Activated naive CD4-positive, alpha-beta T cell treated with anti-CD3 and anti-CD28 coated beads, Interleukin-2, amount 50 U/mL, for 24 hours (primary cell): ENCODE measurements around the gene NFIX.
A peak's percentile ranks its signal among the peaks of the same experiment; 100 is the strongest.

ENCODE experiments used
- H3K27ac Mint-ChIP-seq: one replicate; pipeline ENCODE4 v1.8.0; 2021; ENCODE audit warnings: mild to moderate bottlenecking, mixed read lengths
- H3K27me3 Mint-ChIP-seq: one replicate; pipeline ENCODE4 v1.8.0; 2021; ENCODE audit warnings: mixed read lengths
- H3K36me3 Mint-ChIP-seq: one replicate; pipeline ENCODE4 v1.8.0; 2021; ENCODE audit warnings: mixed read lengths
- H3K4me1 Mint-ChIP-seq: one replicate; pipeline ENCODE4 v1.8.0; 2021; ENCODE audit warnings: mixed read lengths
- H3K4me3 Mint-ChIP-seq: one replicate; pipeline ENCODE4 v1.8.0; 2021; ENCODE audit warnings: mild to moderate bottlenecking, mixed read lengths
- H3K9me3 Mint-ChIP-seq: one replicate; pipeline ENCODE4 v1.8.0; 2021; ENCODE audit warnings: mixed read lengths

The NFIX gene

GRCh38 chr19:13017306-13018034, 22.2 kb downstream of the NFIX start:
- no peak overlapping the region for H3K4me3 Mint-ChIP-seq
- peaks cover 25% of the 10 kb centered on the region for H3K27me3 Mint-ChIP-seq
- H3K36me3 Mint-ChIP-seq = peaks cover 1% of the 10 kb centered on the region
- H3K9me3 Mint-ChIP-seq = no peaks in the 10 kb centered on the region
- no peak overlapping the region for H3K27ac Mint-ChIP-seq
- H3K4me1 Mint-ChIP-seq = peaks cover 28% of the 10 kb centered on the region

GRCh38 chr19:13018035-13018914, 23.0 kb downstream of the NFIX start:
- peaks cover 29% of the 10 kb centered on the region for H3K4me1 Mint-ChIP-seq
- peaks cover 1% of the 10 kb centered on the region for H3K36me3 Mint-ChIP-seq
- H3K27me3 Mint-ChIP-seq = peaks cover 21% of the 10 kb centered on the region
- H3K4me3 Mint-ChIP-seq = no peak overlapping the region
- H3K9me3 Mint-ChIP-seq = no peaks in the 10 kb centered on the region
- no peak overlapping the region for H3K27ac Mint-ChIP-seq

- Mint-ChIP-seq H3K27me3 (peaks cover 21% of the 10 kb centered on the region), H3K4me3 (no peak overlapping the region), H3K36me3 (peaks cover 1% of the 10 kb centered on the region), H3K27ac (peak overlapping the region; percentile 56), H3K9me3 (no peaks in the 10 kb centered on the region), H3K4me1 (peaks cover 29% of the 10 kb centered on the region)
Observed at GRCh38 chr19:13019332-13019731, 24.1 kb downstream of the NFIX start.

GRCh38 chr19:13020002-13020414, 24.7 kb downstream of the NFIX start:
- H3K4me3 Mint-ChIP-seq = no peak overlapping the region
- H3K27ac Mint-ChIP-seq = peak overlapping the region; percentile 37
- H3K9me3 Mint-ChIP-seq = no peaks in the 10 kb centered on the region
- H3K27me3 Mint-ChIP-seq = peaks cover 18% of the 10 kb centered on the region
- H3K4me1 Mint-ChIP-seq = peaks cover 28% of the 10 kb centered on the region
- H3K36me3 Mint-ChIP-seq = peaks cover 5% of the 10 kb centered on the region

GRCh38 chr19:13022111-13022858, 27.0 kb downstream of the NFIX start:
- Mint-ChIP-seq H3K9me3 (no peaks in the 10 kb centered on the region), H3K4me3 (peak overlapping the region; percentile 74), H3K27me3 (peaks cover 17% of the 10 kb centered on the region), H3K4me1 (peaks cover 31% of the 10 kb centered on the region), H3K27ac (no peak overlapping the region), H3K36me3 (peaks cover 13% of the 10 kb centered on the region)

GRCh38 chr19:13022859-13023636, 27.8 kb downstream of the NFIX start:
- H3K27me3 Mint-ChIP-seq = peaks cover 17% of the 10 kb centered on the region
- H3K9me3 Mint-ChIP-seq = no peaks in the 10 kb centered on the region
- H3K36me3 Mint-ChIP-seq = peaks cover 13% of the 10 kb centered on the region
- peak overlapping the region; percentile 62 for H3K4me3 Mint-ChIP-seq
- peaks cover 31% of the 10 kb centered on the region for H3K4me1 Mint-ChIP-seq
- no peak overlapping the region for H3K27ac Mint-ChIP-seq

GRCh38 chr19:13023656-13024055, 28.4 kb downstream of the NFIX start:
- H3K27ac Mint-ChIP-seq = no peak overlapping the region
- no peaks in the 10 kb centered on the region for H3K9me3 Mint-ChIP-seq
- peaks cover 17% of the 10 kb centered on the region for H3K27me3 Mint-ChIP-seq
- peak overlapping the region; percentile 54 for H3K4me3 Mint-ChIP-seq
- H3K36me3 Mint-ChIP-seq = peaks cover 13% of the 10 kb centered on the region
- H3K4me1 Mint-ChIP-seq = peaks cover 31% of the 10 kb centered on the region

- H3K27ac Mint-ChIP-seq = peak overlapping the region; percentile 75
- H3K9me3 Mint-ChIP-seq = no peaks in the 10 kb centered on the region
- H3K4me1 Mint-ChIP-seq = peaks cover 31% of the 10 kb centered on the region
- peaks cover 13% of the 10 kb centered on the region for H3K36me3 Mint-ChIP-seq
- H3K4me3 Mint-ChIP-seq = peak overlapping the region; percentile 8
- H3K27me3 Mint-ChIP-seq = peaks cover 17% of the 10 kb centered on the region
Observed at GRCh38 chr19:13024126-13024950, 29.1 kb downstream of the NFIX start.

- H3K27me3 Mint-ChIP-seq = peaks cover 17% of the 10 kb centered on the region
- no peak overlapping the region for H3K4me3 Mint-ChIP-seq
Observed at GRCh38 chr19:13024951-13025697, 29.8 kb downstream of the NFIX start.

GRCh38 chr19:13025819-13026456, 30.7 kb downstream of the NFIX start:
- H3K9me3 Mint-ChIP-seq = no peaks in the 10 kb centered on the region
- peaks cover 13% of the 10 kb centered on the region for H3K36me3 Mint-ChIP-seq
- no peak overlapping the region for H3K27ac Mint-ChIP-seq
- H3K27me3 Mint-ChIP-seq = peaks cover 17% of the 10 kb centered on the region
- peaks cover 31% of the 10 kb centered on the region for H3K4me1 Mint-ChIP-seq
- H3K4me3 Mint-ChIP-seq = no peak overlapping the region

More at GRCh38 chr19:13024951-13025697, 29.8 kb downstream of the NFIX start:
- H3K9me3 Mint-ChIP-seq = no peaks in the 10 kb centered on the region
- peaks cover 13% of the 10 kb centered on the region for H3K36me3 Mint-ChIP-seq
- H3K27ac Mint-ChIP-seq = no peak overlapping the region
- H3K4me1 Mint-ChIP-seq = peaks cover 31% of the 10 kb centered on the region

GRCh38 chr19:13026462-13027370, 31.4 kb downstream of the NFIX start:
- H3K4me1 Mint-ChIP-seq = peaks cover 30% of the 10 kb centered on the region
- no peak overlapping the region for H3K4me3 Mint-ChIP-seq
- H3K27me3 Mint-ChIP-seq = peaks cover 16% of the 10 kb centered on the region
- no peaks in the 10 kb centered on the region for H3K9me3 Mint-ChIP-seq
- peaks cover 13% of the 10 kb centered on the region for H3K36me3 Mint-ChIP-seq
- H3K27ac Mint-ChIP-seq = no peak overlapping the region

- no peaks in the 10 kb centered on the region for H3K9me3 Mint-ChIP-seq
- H3K36me3 Mint-ChIP-seq = peaks cover 12% of the 10 kb centered on the region
- H3K4me3 Mint-ChIP-seq = no peak overlapping the region
- H3K4me1 Mint-ChIP-seq = peaks cover 22% of the 10 kb centered on the region
- H3K27me3 Mint-ChIP-seq = peaks cover 14% of the 10 kb centered on the region
- no peak overlapping the region for H3K27ac Mint-ChIP-seq
Observed at GRCh38 chr19:13027557-13027956, 32.3 kb downstream of the NFIX start.
